Coronary artery (tissue), 2 donors: ENCODE measurements around the gene ANKS6.

ENCODE experiments used
- DNase-seq: peaks from one replicate; pipeline ENCODE4 v3.0.0-alpha.2; 2017; ENCODE audit warnings: low spot score
- H3K27ac ChIP-seq, 2 donors: fragments of 200-600 bp; sonication (generic); one replicate each; pipeline ENCODE4 v1.5.1; 2016 to 2019
- H3K4me3 ChIP-seq: fragments of 200-600 bp; sonication (generic); 2 replicates; pipeline ENCODE4 v1.5.1; 2016; ENCODE audit warnings: mild to moderate bottlenecking, moderate library complexity
- CTCF ChIP-seq: fragments of 200-600 bp; sonication (generic); IDR thresholded peaks from one replicate; pipeline ENCODE4 v1.5.1; 2019; ENCODE audit warnings: antibody characterized with exemption

Gene ANKS6

GRCh38 chr9:98808411-98808815 lies 12.1 kb upstream of the ANKS6 start:
- no peak for DNase-seq
- no peak for TF ChIP-seq CTCF
- Histone ChIP-seq H3K4me3 (peak overlapping the region; percentile 79), H3K27ac (no peak overlapping the region)

GRCh38 chr9:98807814-98808195 lies 11.4 kb upstream of the ANKS6 start:
- DNase-seq = no peak
- Histone ChIP-seq H3K4me3 (peak overlapping the region; percentile 79), H3K27ac (no peak overlapping the region)
- no peak for TF ChIP-seq CTCF

- no peak for TF ChIP-seq CTCF
- Histone ChIP-seq H3K4me3 (peak within 1 kb of the TSS; percentile 79), H3K27ac (no peak within 1 kb of the TSS)
- no peak for DNase-seq
Observed at GRCh38 chr9:98807070-98807813, 10.9 kb upstream of the ANKS6 start, which contains the start of gene GALNT12. Gene GALNT12 (plus strand): TSS chr9:98807670. CDS start chr9:98807699, 29 bp downstream.

GRCh38 chr9:98806394-98807035 lies 10.2 kb upstream of the ANKS6 start:
- no peak for TF ChIP-seq CTCF
- Histone ChIP-seq H3K4me3 (no peak overlapping the region), H3K27ac (no peak overlapping the region)
- DNase-seq = no peak

GRCh38 chr9:98805506-98806272 lies 9.3 kb upstream of the ANKS6 start:
- TF ChIP-seq CTCF = no peak
- DNase-seq = no peak
- no peak overlapping the region for H3K4me3 ChIP-seq
- no peak overlapping the region for H3K27ac ChIP-seq

GRCh38 chr9:98804083-98804482 lies 7.7 kb upstream of the ANKS6 start:
- Histone ChIP-seq H3K4me3 (no peak overlapping the region), H3K27ac (no peak overlapping the region)
- no peak for TF ChIP-seq CTCF
- DNase-seq = no peak
